Myocyte (in vitro differentiated cells): ENCODE measurements around the gene ARHGAP26. TPM values are rescaled to one million over a fixed set of nuclear protein-coding genes. Genes with fewer than 3 reads are reported as not detected.
"Not testable (repeated sequence)": the region's sequence is repeated elsewhere in the genome, so short reads cannot be mapped to it uniquely, and the experiment has no call there.

ENCODE experiments used
- DNase-seq: peaks from one replicate; pipeline ENCODE4 v3.0.0-alpha.2; 2012; ENCODE audit warnings: low read depth
- total RNA-seq: library from RNA; depleted of rRNA; stranded (reverse); fragments of >200 nt; gene quantifications from 2 replicates; pipeline ENCODE4 v1.2.3, GENCODE V29; 2014

ARHGAP26 gene
- total RNA-seq, 1 donor from 2014 or later = 2.8 TPM

- no peak for DNase-seq
Observed at GRCh38 chr5:142978726-142979125, 208.5 kb downstream of the ARHGAP26 start.

- DNase-seq = no peak
Observed at GRCh38 chr5:142979636-142980035, 209.5 kb downstream of the ARHGAP26 start.

- no peak for DNase-seq
Observed at GRCh38 chr5:142981475-142981874, 211.3 kb downstream of the ARHGAP26 start.

GRCh38 chr5:142981886-142982820 lies 212.0 kb downstream of the ARHGAP26 start:
- peak; percentile 21 for DNase-seq

- DNase-seq = no peak
Observed at GRCh38 chr5:142982821-142983200, 212.6 kb downstream of the ARHGAP26 start.

DNA sequence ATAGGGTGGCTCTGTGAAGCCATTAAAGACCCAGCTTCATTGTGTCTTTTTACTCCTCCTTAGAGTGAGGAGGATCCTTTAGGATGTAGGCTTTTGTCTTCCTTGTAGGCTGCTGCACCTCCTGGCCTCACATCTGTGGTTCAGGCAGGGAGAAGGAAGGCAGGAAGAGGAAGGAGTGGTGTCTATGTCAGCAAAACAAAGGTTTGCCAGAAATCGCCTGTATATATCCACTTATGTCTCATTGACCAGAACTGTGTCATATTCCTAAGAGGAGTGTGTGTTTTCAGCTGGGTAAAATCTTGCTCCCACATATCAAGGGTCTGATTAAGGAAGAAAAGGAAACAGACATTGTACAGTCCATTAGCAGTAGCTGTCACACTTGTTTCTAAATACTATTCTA lies 213.8 kb downstream of the ARHGAP26 start:
- no peak for DNase-seq

DNA sequence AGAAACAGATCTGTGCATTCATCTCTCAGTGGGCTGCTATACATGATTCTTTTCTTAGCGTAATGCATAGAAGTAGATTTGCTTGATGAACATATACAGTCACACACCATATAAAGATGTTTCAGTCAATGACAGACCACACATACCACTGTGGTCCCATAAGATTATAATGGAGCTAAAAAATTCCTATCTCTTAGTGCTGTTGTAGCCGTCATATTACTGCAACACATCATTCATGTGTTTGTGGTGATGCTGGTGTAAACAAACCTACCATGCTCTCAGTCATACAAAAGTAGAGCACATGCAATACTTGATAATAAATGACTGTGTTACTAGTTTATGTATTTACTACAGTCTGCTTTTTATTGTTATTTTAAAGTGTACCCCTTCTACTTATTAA lies 214.3 kb downstream of the ARHGAP26 start:
- DNase-seq = no peak

- DNase-seq = not testable (repeated sequence)
Observed at GRCh38 chr5:142989270-142989669, 219.1 kb downstream of the ARHGAP26 start.

GRCh38 chr5:142990073-142990472 lies 219.9 kb downstream of the ARHGAP26 start:
- not testable (repeated sequence) for DNase-seq

GRCh38 chr5:142994218-142994617 lies 224.0 kb downstream of the ARHGAP26 start:
- DNase-seq = no peak

GRCh38 chr5:142995621-142996020 lies 225.4 kb downstream of the ARHGAP26 start:
- not testable (repeated sequence) for DNase-seq

GRCh38 chr5:142997591-142997990 lies 227.4 kb downstream of the ARHGAP26 start:
- no peak for DNase-seq

- no peak for DNase-seq
Observed at GRCh38 chr5:142998316-142999020, 228.3 kb downstream of the ARHGAP26 start.

DNA sequence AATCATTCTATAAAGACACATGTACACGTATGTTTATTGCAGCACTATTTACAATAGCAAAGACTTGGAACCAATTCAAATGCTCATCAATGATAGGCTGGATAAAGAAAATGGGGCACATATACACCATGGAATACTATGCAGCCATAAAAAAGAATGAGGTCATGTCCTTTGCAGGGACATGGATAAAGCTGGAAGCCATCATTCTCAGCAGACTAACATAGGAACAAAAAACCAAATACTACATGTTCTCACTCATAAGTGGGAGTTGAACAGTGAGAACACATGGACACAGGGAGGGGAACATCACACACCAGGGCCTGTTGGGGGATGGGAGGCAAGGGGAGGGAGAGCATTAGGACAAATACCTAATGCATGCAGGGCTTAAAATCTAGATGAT lies 230.4 kb downstream of the ARHGAP26 start:
- not testable (repeated sequence) for DNase-seq

DNA sequence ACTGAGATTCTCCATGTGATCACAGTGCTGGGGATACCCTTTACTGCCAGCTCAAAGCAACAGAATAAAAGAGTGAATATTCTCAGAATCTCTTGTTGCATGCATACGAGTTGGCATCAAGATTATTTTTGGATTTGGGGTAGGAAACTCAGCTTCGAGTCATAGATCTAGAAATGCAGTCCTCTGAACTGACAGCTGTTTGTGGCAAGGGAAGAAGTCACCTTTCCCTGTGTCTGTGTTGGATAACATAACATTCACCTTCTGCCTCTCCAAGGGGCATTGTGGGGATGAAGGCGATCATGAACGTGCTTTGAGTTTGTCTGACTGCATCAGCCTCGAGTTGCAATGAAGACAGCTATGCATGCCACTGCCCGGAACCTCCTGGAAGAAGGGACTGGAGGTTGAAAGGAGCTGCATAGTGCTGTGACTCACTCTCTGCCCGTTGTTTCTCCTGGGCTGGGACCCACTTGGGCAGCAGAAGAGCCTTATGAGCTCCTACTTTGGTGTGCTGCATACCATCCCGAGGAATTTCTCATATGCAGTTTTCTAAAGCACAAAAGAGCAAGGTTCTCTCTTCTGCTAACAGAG lies 231.7 kb downstream of the ARHGAP26 start:
- DNase-seq = peak; percentile 51

DNA sequence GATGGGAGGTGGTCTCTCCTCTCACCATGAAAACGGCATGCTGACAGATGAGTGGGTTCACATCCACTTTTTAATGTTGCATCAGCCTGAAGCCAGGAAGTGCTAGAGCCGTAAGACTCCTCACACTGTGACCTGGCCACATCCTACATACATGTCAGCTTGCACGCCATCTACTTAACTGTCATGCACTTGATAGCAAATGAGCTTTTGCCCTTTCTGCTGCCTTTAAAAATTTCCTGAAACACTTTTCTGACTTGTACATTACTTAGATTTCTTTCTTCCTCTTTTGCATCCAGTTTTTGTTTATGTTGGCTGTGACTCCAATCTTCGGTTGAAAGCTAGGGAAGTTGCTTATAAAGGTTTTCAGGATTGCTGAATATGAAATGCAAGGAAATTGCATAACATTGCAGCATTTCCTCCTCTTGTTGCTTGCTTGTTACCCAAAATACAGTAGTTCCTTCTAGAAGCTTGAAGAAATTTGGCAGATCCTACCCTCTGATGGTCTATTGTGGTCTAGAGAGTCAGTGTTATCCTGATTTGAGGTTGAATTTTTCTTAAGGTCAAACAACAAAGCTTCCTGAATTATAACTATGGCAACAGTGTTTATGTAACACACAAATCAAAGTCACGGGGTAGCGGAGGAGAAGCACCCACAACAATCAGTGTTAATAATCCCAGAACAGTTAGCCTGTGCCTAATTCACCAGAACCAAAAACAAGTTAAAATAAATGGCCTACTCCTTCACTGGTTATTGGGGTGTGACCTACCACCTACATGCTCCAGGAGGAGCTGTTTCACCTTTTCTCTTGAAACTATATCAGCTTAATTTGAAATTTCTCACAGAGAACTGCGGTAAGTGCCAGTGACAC lies 232.5 kb downstream of the ARHGAP26 start:
- peak; percentile 60 for DNase-seq

- DNase-seq = no peak
Observed at GRCh38 chr5:143003328-143003636, 233.1 kb downstream of the ARHGAP26 start.

DNA sequence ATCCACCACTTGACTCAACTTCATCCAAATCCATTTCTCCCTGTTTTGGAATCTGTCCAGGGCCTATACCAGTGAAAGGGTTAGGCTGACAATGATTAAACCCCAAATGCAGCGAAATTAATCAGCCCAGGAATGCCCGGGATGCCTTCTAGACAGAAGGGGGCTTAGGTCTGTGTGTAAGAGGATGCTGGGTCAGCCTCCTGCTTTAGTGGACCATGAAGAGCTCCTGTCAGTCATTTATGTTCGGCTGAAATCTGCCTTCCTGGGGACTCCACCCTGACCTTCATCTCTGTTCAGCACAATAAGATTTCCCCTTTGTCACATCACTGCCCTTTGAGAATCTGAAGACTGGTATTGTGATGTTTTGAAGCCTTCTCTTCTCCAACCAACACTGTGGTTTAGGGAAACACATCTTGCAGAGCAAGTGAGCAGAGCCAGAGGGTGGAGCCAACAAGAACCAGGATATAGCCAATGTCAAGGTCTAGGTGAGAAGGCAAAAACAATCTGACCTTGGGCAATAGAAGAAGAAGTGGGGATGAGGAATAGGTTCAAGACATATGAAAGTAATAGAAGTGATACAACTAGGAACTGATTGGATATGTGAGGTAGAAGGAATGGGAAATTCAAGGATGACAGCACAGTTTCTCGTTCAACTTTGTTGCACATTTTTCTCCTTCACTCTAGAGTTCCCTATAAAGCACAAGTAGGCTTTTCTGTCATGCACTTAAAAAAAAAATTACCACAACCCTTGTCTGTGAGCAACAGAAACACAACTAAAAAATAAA lies 234.4 kb downstream of the ARHGAP26 start:
- DNase-seq = no peak

DNA sequence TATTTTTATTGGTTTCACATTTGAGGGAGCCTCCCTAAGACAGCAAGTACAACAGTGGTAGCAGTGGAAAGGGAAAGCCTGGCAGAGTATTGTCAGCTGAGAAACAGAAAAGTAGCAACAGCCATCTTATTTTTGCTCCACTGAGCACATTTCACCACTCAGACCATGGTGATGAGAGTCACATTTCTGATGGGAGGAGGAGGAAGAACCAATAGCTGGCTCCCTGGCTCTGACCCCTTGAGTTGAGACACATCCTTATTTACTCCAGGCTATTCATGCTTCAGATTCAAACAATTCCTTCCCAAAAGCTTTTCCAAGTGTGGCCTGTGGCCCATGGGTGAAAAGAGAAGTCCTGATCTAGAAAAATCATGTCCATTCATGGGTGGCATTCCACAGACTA lies 236.3 kb downstream of the ARHGAP26 start:
- no peak for DNase-seq

DNA sequence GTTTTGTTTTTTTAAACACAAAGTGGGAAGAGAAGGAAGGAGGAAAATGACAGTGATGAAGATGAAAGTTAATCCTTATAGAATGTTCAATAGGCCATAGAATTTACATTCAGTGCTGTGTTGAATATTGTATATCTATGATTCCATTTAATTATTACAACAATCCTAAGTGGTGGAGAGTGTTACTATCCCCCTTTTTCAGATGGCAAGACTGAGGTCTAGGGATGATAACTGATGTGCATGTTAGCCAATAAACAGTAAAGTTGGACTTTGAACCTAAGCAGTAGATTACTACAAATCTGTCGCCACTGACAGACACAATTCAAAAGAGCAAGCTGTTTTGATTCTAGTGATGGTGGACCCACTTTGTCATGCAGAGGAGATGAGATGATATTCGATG lies 237.9 kb downstream of the ARHGAP26 start:
- DNase-seq = no peak
